HepG2 (cell line): ENCODE results near the gene RIT2. TPM values are rescaled to one million over a fixed set of nuclear protein-coding genes. Genes with fewer than 3 reads are reported as not detected.

Experiments
- ATAC-seq: fragments of 200-7000 bp; cut with Tn5 transposase; 3 replicates; pipeline ENCODE4 v1.9.1; 2020; ENCODE audit warnings: mild to moderate bottlenecking, moderate library complexity
- BruUV-seq: library from RNA; stranded (reverse); fragments of 400-500 nt; replicated peaks from 2 replicates; lab custom pipeline; 2021; lab: Mats Ljungman, UMichigan
- CTCF ChIA-PET: fragments of 300-600 bp; formaldehyde crosslinking; extraction: SDS; loops from one replicate; lab custom pipeline; 2021; ENCODE audit warnings: low total read pairs, inconsistent platforms, low intra/inter-chr PET ratio; lab: Yijun Ruan, JAX
- POLR2A ChIA-PET: fragments of 350-600 bp; sonication (Branson Sonifier 250); formaldehyde crosslinking; loops from one replicate; lab custom pipeline; 2020; ENCODE audit warnings: antibody characterized with exemption, inconsistent platforms; lab: Yijun Ruan, JAX
- DNase-seq: peaks from one replicate; pipeline ENCODE4 v3.0.0-alpha.2; 2015; ENCODE audit warnings: low spot score
- FAIRE-seq: peaks from 3 replicates; lab custom pipeline; 2011; peaks lifted over from hg19 to GRCh38; lab: Jason Lieb, UNC
- H2AFZ ChIP-seq: one replicate; pipeline ENCODE4 v1.6.1; 2011; ENCODE audit warnings: low read length, inconsistent platforms
- H3K27ac ChIP-seq: fragments of 300-600 bp; 3 replicates; pipeline ENCODE4 v1.8.0; 2011; ENCODE audit warnings: mixed run types, mild to moderate bottlenecking, mixed read lengths, low read length, inconsistent platforms; ENCODE audit not compliant: insufficient read depth; ENCODE audit errors: extremely low read length
- H3K27me3 ChIP-seq, 2 experiments: fragments of 200-600 bp in 1 of 2; 2 replicates in 1 of 2; 3 replicates in 1 of 2; pipeline versions ENCODE4 v1.6.0 to v1.8.0; 2011; ENCODE audit warnings: low read length in 2 of 2, mild to moderate bottlenecking in 2 of 2, moderate library complexity in 2 of 2, inconsistent platforms in 1 of 2; ENCODE audit not compliant: insufficient read depth in 2 of 2, control insufficient read depth in 1 of 2
- H3K36me3 ChIP-seq, 2 experiments: fragments of 200-600 bp in 1 of 2; replicated peaks in 1 of 2; 2 replicates in 1 of 2; 3 replicates in 1 of 2; pipeline versions ENCODE4 v1.5.1 to v1.8.0; 2011; ENCODE audit warnings: low read length in 2 of 2, inconsistent platforms in 1 of 2; ENCODE audit not compliant: insufficient read depth in 2 of 2, control insufficient read depth in 1 of 2
- H3K4me1 ChIP-seq: 2 replicates; pipeline ENCODE4 v1.5.1; 2012; ENCODE audit warnings: low read length, inconsistent platforms; ENCODE audit not compliant: insufficient read depth
- H3K4me2 ChIP-seq: 2 replicates; pipeline ENCODE4 v1.6.0; 2011; ENCODE audit warnings: low read depth, low read length, inconsistent platforms
- H3K4me3 ChIP-seq, 3 experiments: fragments of 200-600 bp in 1 of 3; sonication (generic), shearing (Covaris generic) in 1 of 3; replicated peaks in 1 of 3; 2 replicates each; pipeline ENCODE4 v1.5.1; 2011 to 2016; ENCODE audit warnings: low read length in 3 of 3, inconsistent platforms in 2 of 3, low read depth in 2 of 3, mild to moderate bottlenecking in 2 of 3, control low read depth in 1 of 3, mixed read lengths in 1 of 3; ENCODE audit not compliant: insufficient read depth in 1 of 3
- H3K79me2 ChIP-seq: one replicate; pipeline ENCODE4 v1.6.1; 2011; ENCODE audit warnings: low read length, inconsistent platforms; ENCODE audit not compliant: insufficient read depth
- H3K9ac ChIP-seq: 2 replicates; pipeline ENCODE4 v1.6.0; 2011; ENCODE audit warnings: mild to moderate bottlenecking, low read depth, low read length, inconsistent platforms; ENCODE audit not compliant: insufficient read depth
- H3K9me3 ChIP-seq: 2 replicates; pipeline ENCODE4 v1.5.1; 2012; ENCODE audit warnings: mild to moderate bottlenecking, low read length
- H4K20me1 ChIP-seq: 2 replicates; pipeline ENCODE4 v1.6.0; 2011; ENCODE audit warnings: inconsistent platforms, mild to moderate bottlenecking, low read length, moderate library complexity; ENCODE audit not compliant: insufficient read depth
- BCL6 ChIP-seq: IDR thresholded peaks from 2 replicates; pipeline ENCODE4 v1.6.1; 2016; ENCODE audit warnings: missing genetic modification reagents, missing compliant biosample characterization
- CENPX ChIP-seq: sonication (generic); formaldehyde crosslinking; IDR thresholded peaks from 2 replicates; pipeline ENCODE4 v1.9.0; 2021; ENCODE audit warnings: mild to moderate bottlenecking, missing genetic modification reagents, moderate library complexity
- FOSL1 ChIP-seq: sonication (generic); formaldehyde crosslinking; IDR thresholded peaks from 2 replicates; pipeline ENCODE4 v1.9.0; 2021; ENCODE audit warnings: missing genetic modification reagents, borderline replicate concordance
- KDM6A ChIP-seq: IDR thresholded peaks from 2 replicates; pipeline ENCODE4 v1.6.1; 2016; ENCODE audit warnings: low read depth
- KLF13 ChIP-seq: sonication (generic); formaldehyde crosslinking; IDR thresholded peaks from 2 replicates; pipeline ENCODE4 v1.4.0; 2020; ENCODE audit warnings: mild to moderate bottlenecking, missing genetic modification reagents
- XRCC5 ChIP-seq: fragments of 200-400 bp; formaldehyde crosslinking; optimal IDR thresholded peaks from 2 replicates; pipeline ENCODE3; 2017; ENCODE audit warnings: mild to moderate bottlenecking, low read length
- ZFP90 ChIP-seq: sonication (generic); formaldehyde crosslinking; IDR thresholded peaks from 2 replicates; pipeline ENCODE4 v1.8.0; 2022; ENCODE audit warnings: missing genetic modification reagents, mild to moderate bottlenecking, inconsistent platforms, borderline replicate concordance
- ZNF510 ChIP-seq: sonication (generic); formaldehyde crosslinking; IDR thresholded peaks from 2 replicates; pipeline ENCODE4 v1.4.0; 2020; ENCODE audit warnings: low read depth, mild to moderate bottlenecking, missing genetic modification reagents
- ZNF652 ChIP-seq: IDR thresholded peaks from 2 replicates; pipeline ENCODE4 v1.6.1; 2016; ENCODE audit warnings: low read depth, borderline replicate concordance
- ZNF792 ChIP-seq: IDR thresholded peaks from 2 replicates; pipeline ENCODE4 v1.6.1; 2016
- WGBS: methylation state at CpG from one replicate; pipeline ENCODE4 v1.1.6; 2017; ENCODE audit warnings: low lambda C conversion rate; 5-methylcytosine and 5-hydroxymethylcytosine counted together
- in situ Hi-C: cut with HindIII; loops from 2 replicates; pipeline ENCODE4 v1.10.0; 2017; ENCODE audit warnings: low pct_unique_long_range_greater_than_20kb; ENCODE audit not compliant: extremely low pct_ligation_motif_present
- intact Hi-C: fragments of 100-400 bp; cut with micrococcal nuclease; formaldehyde crosslinking; loops from one replicate; pipeline ENCODE4 v1.10.0; 2022; ENCODE audit not compliant: unreplicated experiment
- polyA plus RNA-seq, 8 experiments: library from polyadenylated mRNA; depleted of rRNA in 3 of 8; stranded (reverse) in 7 of 8; unstranded in 1 of 8; fragments of >200 nt; fragmentation: Illumina TruSeq in 4 of 8; extraction: Trizol in 4 of 8; gene quantifications; 2 replicates each; pipeline versions ENCODE4 v1.2.1 to v1.2.3, GENCODE V29; 2011 to 2016; ENCODE audit warnings: low read depth in 4 of 8, missing spikeins in 1 of 8, mixed read lengths in 1 of 8; ENCODE audit not compliant: insufficient read depth in 1 of 8
- total RNA-seq, 5 experiments: library from RNA; depleted of rRNA; stranded (reverse); fragments of >200 nt; fragmentation: Illumina TruSeq; extraction: Trizol; gene quantifications; 2 replicates each; pipeline ENCODE4 v1.2.3, GENCODE V29; 2016; ENCODE audit warnings: low read depth in 1 of 5
- TF ChIP-seq, protein P1 (sequence below): IDR thresholded peaks from 2 replicates; pipeline ENCODE4 v1.6.1; 2016; ENCODE audit warnings: missing genetic modification reagents, missing compliant biosample characterization
- TF ChIP-seq, protein P2 (sequence below): sonication (generic); formaldehyde crosslinking; IDR thresholded peaks from 2 replicates; pipeline ENCODE4 v1.5.0; 2020; ENCODE audit warnings: missing genetic modification reagents

RIT2 gene
- total and polyA plus RNA-seq, 2 of the 13 experiments (the other 11 are each of a cell fraction or from before 2014, with no cell fraction given), result not detected

DNA sequence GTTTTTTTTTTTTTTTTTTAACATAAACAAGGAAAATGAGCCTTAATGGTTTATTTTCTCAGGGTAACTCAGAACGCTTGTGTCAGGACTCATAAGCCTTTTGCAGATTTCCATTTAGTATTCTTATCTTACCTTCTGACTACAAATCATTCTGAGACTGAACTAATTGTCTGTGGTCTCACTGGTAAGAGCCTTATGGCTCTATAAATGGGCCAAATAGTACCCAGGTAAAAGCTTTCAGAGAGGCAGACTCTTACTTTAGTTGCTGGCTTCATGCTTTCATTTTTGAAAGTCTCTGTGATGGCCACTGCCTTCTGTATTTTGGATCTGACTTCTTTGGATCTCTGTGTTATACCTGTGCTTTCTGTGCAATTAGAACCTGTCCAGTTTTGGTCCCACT, 403.4 kb downstream of the RIT2 start:
- intact Hi-C loops (no loop called here), in situ Hi-C loops (no loop called here)
- no peak overlapping the region for H3K4me2 ChIP-seq
- CTCF ChIA-PET, result no interaction called here
- no peak overlapping the region for H2AFZ ChIP-seq
- BruUV-seq, result no TSS peak
- H3K27ac ChIP-seq, result no peak overlapping the region
- H3K9ac ChIP-seq, result no peak overlapping the region
- POLR2A ChIA-PET, result no interaction called here
- TF ChIP-seq, protein P1, sequence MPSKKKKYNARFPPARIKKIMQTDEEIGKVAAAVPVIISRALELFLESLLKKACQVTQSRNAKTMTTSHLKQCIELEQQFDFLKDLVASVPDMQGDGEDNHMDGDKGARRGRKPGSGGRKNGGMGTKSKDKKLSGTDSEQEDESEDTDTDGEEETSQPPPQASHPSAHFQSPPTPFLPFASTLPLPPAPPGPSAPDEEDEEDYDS (CRISPR knock-in tag), result no peak
- no peak for TF ChIP-seq BCL6 (CRISPR knock-in tag)
- no peak for TF ChIP-seq ZNF652
- TF ChIP-seq XRCC5, result no peak
- TF ChIP-seq ZFP90 (CRISPR knock-in tag), result no peak
- H3K9me3 ChIP-seq, result peaks cover 5% of the 10 kb centered on the region; the same call in 1 of the 2 replicates
- ATAC-seq (no peak), FAIRE-seq (no peak), DNase-seq (no peak)
- H3K4me1 ChIP-seq, result no peaks in the 10 kb centered on the region
- H3K4me3 ChIP-seq, result no peak overlapping the region
- H3K79me2 ChIP-seq, result no peaks in the 10 kb centered on the region
- no peaks in the 10 kb centered on the region for H3K27me3 ChIP-seq
- H4K20me1 ChIP-seq, result no peaks in the 10 kb centered on the region
- 8% methylated on average over 1 of the region's 1 CpG for WGBS
- no peaks in the 10 kb centered on the region for H3K36me3 ChIP-seq

DNA sequence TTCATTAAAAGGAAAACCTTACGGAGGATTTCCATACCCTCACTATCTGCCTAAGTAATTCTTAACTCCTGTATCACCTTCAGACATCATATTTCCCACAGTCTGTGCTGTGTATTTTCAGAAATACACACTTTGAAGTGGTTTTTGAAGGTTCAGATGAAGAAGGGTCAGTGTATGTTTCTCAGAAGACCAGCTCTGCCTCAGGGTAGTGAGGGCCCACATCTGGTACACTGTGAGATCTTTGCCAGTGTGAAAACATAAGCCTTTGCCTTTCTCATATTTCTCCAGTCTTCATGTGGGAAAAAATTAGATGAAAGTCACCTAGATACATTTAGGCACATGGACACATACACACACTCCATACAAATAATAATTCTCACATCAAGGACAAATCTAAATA, 408.4 kb downstream of the RIT2 start:
- intact Hi-C loops, result no loop called here
- no peak overlapping the region for H2AFZ ChIP-seq

More for the DNA sequence above, 408.4 kb downstream of the RIT2 start:
- Histone ChIP-seq H3K36me3 (no peaks in the 10 kb centered on the region), H3K27me3 (no peaks in the 10 kb centered on the region), H3K4me2 (no peak overlapping the region), H4K20me1 (no peaks in the 10 kb centered on the region), H3K79me2 (no peaks in the 10 kb centered on the region), H3K9ac (no peak overlapping the region), H3K27ac (no peak overlapping the region), H3K4me3 (no peak overlapping the region), H3K9me3 (peaks cover 5% of the 10 kb centered on the region; the same call in 1 of the 2 replicates), H3K4me1 (no peaks in the 10 kb centered on the region)
- FAIRE-seq (no peak), DNase-seq (no peak), ATAC-seq (no peak)
- CTCF ChIA-PET, result no interaction called here
- TF ChIP-seq, protein P2, sequence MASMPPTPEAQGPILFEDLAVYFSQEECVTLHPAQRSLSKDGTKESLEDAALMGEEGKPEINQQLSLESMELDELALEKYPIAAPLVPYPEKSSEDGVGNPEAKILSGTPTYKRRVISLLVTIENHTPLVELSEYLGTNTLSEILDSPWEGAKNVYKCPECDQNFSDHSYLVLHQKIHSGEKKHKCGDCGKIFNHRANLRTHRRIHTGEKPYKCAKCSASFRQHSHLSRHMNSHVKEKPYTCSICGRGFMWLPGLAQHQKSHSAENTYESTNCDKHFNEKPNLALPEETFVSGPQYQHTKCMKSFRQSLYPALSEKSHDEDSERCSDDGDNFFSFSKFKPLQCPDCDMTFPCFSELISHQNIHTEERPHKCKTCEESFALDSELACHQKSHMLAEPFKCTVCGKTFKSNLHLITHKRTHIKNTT (CRISPR knock-in tag), result no peak
- TF ChIP-seq KDM6A, result no peak
- TF ChIP-seq FOSL1, result no peak
- TF ChIP-seq KLF13, result no peak
- no peak for TF ChIP-seq CENPX
- TF ChIP-seq ZNF510 (CRISPR knock-in tag), result no peak
- TF ChIP-seq ZNF792 (CRISPR knock-in tag), result no peak
- no TSS peak for BruUV-seq
- 100% methylated on average over 1 of the region's 1 CpG for WGBS
- POLR2A ChIA-PET, result no interaction called here
- in situ Hi-C loops, result no loop called here
